Neural cell (in vitro differentiated cells): ENCODE results near the gene KDM3B.

Experiments
- EP300 ChIP-seq: fragments of 450-650 bp; conservative IDR thresholded peaks from 2 replicates; pipeline ENCODE4 v1.6.1; 2014; ENCODE audit warnings: antibody characterized with exemption, mild to moderate bottlenecking, moderate library complexity; ENCODE audit not compliant: poor library complexity, severe bottlenecking
- EZH2 ChIP-seq: fragments of 200-600, 300-800 bp; shearing (Covaris generic), sonication (generic); IDR thresholded peaks from 2 replicates; pipeline ENCODE4 v1.6.1; 2014; ENCODE audit warnings: antibody characterized with exemption, low read length, borderline replicate concordance, mild to moderate bottlenecking; ENCODE audit not compliant: insufficient read depth, poor library complexity, severe bottlenecking
- POLR2AphosphoS5 ChIP-seq: IDR thresholded peaks from 2 replicates; pipeline ENCODE4 v1.6.1; 2012
- TF ChIP-seq, protein P1 (sequence below): fragments of 450-650 bp; IDR thresholded peaks from 2 replicates; pipeline ENCODE4 v1.5.1; 2014; ENCODE audit warnings: antibody characterized with exemption, mild to moderate bottlenecking, moderate library complexity; ENCODE audit not compliant: poor library complexity, severe bottlenecking

DNA sequence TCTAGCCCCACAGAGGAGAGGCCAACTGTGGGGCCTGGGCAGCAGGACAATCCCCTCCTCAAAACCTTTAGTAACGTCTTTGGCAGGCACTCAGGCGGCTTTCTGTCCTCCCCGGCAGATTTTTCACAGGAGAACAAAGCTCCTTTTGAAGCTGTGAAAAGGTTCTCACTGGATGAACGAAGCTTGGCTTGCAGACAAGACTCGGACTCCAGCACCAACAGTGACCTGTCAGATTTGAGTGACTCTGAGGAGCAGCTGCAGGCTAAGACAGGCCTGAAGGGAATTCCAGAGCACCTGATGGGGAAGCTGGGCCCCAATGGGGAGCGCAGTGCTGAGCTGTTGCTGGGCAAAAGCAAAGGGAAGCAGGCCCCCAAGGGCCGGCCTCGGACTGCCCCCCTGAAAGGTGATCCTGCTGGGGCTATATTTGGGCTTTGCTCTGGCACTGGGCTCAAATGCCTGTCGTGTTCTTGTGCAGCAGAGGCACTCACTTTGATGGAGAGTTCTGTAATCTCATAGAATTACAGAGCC lies 39.4 kb downstream of the KDM3B start:
- TF ChIP-seq POLR2AphosphoS5 (no peak), EP300 (no peak), EZH2 (no peak)
- TF ChIP-seq, protein P1, sequence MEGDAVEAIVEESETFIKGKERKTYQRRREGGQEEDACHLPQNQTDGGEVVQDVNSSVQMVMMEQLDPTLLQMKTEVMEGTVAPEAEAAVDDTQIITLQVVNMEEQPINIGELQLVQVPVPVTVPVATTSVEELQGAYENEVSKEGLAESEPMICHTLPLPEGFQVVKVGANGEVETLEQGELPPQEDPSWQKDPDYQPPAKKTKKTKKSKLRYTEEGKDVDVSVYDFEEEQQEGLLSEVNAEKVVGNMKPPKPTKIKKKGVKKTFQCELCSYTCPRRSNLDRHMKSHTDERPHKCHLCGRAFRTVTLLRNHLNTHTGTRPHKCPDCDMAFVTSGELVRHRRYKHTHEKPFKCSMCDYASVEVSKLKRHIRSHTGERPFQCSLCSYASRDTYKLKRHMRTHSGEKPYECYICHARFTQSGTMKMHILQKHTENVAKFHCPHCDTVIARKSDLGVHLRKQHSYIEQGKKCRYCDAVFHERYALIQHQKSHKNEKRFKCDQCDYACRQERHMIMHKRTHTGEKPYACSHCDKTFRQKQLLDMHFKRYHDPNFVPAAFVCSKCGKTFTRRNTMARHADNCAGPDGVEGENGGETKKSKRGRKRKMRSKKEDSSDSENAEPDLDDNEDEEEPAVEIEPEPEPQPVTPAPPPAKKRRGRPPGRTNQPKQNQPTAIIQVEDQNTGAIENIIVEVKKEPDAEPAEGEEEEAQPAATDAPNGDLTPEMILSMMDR, result no peak
